Ovary (tissue), 9 donors: ENCODE measurements around the gene SYT2. TPM values are rescaled to one million over a fixed set of nuclear protein-coding genes. Genes with fewer than 3 reads are reported as not detected.

Experiments used
- DNase-seq, 5 donors: peaks; one replicate each; pipeline ENCODE4 v3.0.0-alpha.2; 2019 to 2020
- H3K27ac ChIP-seq, 2 donors: fragments of 200-600 bp; one replicate each; pipeline versions ENCODE4 v1.5.1 to v1.8.0; 2019 to 2022
- H3K27me3 ChIP-seq: fragments of 200-600 bp; one replicate; pipeline ENCODE4 v1.8.0; 2022
- H3K36me3 ChIP-seq: fragments of 200-600 bp; sonication (generic); one replicate; pipeline ENCODE4 v1.5.1; 2019
- H3K4me1 ChIP-seq: one replicate; pipeline ENCODE4 v1.8.1; 2013; ENCODE audit warnings: mild to moderate bottlenecking, moderate library complexity; ENCODE audit not compliant: insufficient read depth
- H3K4me3 ChIP-seq: fragments of 200-600 bp; sonication (generic); one replicate; pipeline ENCODE4 v1.5.1; 2017
- H3K9me3 ChIP-seq, 2 donors: fragments of 200-600 bp in 1 of 2; sonication (generic) in 1 of 2; one replicate each; pipeline versions ENCODE4 v1.5.1 to v1.8.1; 2013 to 2019; ENCODE audit warnings: mild to moderate bottlenecking in 1 of 2, moderate library complexity in 1 of 2
- EP300 ChIP-seq: sonication (generic); formaldehyde crosslinking; IDR thresholded peaks from one replicate; pipeline ENCODE4 v1.6.1; 2017; ENCODE audit warnings: antibody characterized with exemption
- POLR2A ChIP-seq: fragments of 450-650 bp; IDR thresholded peaks from one replicate; pipeline ENCODE4 v1.6.1; 2017; ENCODE audit warnings: antibody characterized with exemption, mild to moderate bottlenecking, moderate library complexity
- WGBS, 3 donors: extraction: QIAGEN DNeasy Blood & Tissue Kit in 1 of 3; methylation state at CpG; one replicate each; pipeline versions ENCODE4 v1.1.5 to v1.1.7; 2013 to 2017; 5-methylcytosine and 5-hydroxymethylcytosine counted together
- intact Hi-C, 4 donors: fragments of 100-400 bp; cut with DNase I; formaldehyde crosslinking; loops; one replicate each; pipeline versions ENCODE4 v1.11.0 to v1.15.1; 2022 to 2023
- polyA plus RNA-seq, 2 donors: library from polyadenylated mRNA; stranded (reverse); fragments of 200-250 nt in 1 of 2; fragments of 350-450 nt in 1 of 2; fragmentation: Illumina TruSeq in 1 of 2; extraction: RNeasy Lipid Tissue Mini Kit (QIAGEN cat#74804) in 1 of 2; gene quantifications; one replicate each; pipeline ENCODE4 v1.2.3, GENCODE V29; 2013 to 2014
- total RNA-seq, 7 donors: library from RNA; depleted of rRNA in 2 of 7; stranded (reverse); fragments of >200 nt in 2 of 7; fragmentation: NEBNext Ultra II Directional in 3 of 7; extraction: Animal tissue kit (Norgen Biotek cat#: 25700) in 3 of 7; gene quantifications; one replicate each; pipeline versions ENCODE4 v1.1.0 to v1.2.4, GENCODE V29; 2016 to 2023
- TF ChIP-seq, protein P1 (sequence below), 3 donors: fragments of 450-650 bp in 2 of 3; fragments of 200-600 bp in 1 of 3; IDR thresholded peaks; one replicate each; pipeline versions ENCODE4 v1.5.1 to v1.8.0; 2016 to 2022; ENCODE audit warnings: antibody characterized with exemption in 3 of 3, mild to moderate bottlenecking in 1 of 3
- donor health status: DM: no; HTN: no; CAD: no; lungs with moderate emphysema.
- donor health status: DM: no; HTN: no; CAD: no.
- donor health status: Bipolar disorder and iron deficiency.
- donor health status: DM: yes; HTN: yes; CAD: no.
- donor health status: DM: no; HTN: no; CAD: no.
- donor health status: DM: yes; HTN: yes; CAD: no.

Gene SYT2
- total and polyA plus RNA-seq, 9 donors, result 0.34 to 5.5 (median 0.57) TPM; not detected in 1

DNA sequence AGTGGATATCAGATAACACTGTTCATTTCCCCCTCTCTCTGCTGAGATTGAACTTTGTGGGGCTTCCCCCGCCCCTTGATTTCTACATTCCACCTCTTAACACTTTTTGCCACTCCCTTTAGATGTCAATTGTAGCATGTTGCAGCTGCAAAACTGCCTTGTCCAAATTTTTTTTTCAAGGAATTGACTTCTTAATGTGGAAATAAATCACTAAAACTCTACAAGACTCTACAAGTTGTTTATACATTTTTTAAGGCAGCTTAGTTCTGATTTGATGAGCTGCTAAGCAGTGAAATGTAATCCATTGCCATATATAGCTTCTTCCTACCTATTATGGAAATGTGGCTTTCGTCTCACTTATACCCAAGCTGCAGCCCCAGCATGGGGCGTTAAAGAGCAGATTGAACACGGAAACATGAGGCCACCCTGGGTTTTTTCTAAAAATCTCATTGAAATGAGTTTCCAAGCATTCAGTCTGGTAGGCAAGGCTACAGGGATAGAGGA is 132.2 kb downstream of the SYT2 start:
- Histone ChIP-seq H3K27ac (peak overlapping the region in 1 of 2 donors; percentile 35), H3K9me3 (no peaks in the 10 kb centered on the region), H3K27me3 (no peaks in the 10 kb centered on the region), H3K4me1 (peaks cover 26% of the 10 kb centered on the region), H3K36me3 (no peaks in the 10 kb centered on the region), H3K4me3 (no peak overlapping the region)
- intact Hi-C loops, result loop anchor here in 1 of 4 donors (10.0 kb wide), 2 partner anchors 47 to 73 kb away; no protein-coding TSS in a partner anchor
- no peak for DNase-seq
- WGBS, 3 donors, result 6 to 11% (median 10%) methylated on average over 4 of the region's 4 CpGs
- TF ChIP-seq, protein P1, sequence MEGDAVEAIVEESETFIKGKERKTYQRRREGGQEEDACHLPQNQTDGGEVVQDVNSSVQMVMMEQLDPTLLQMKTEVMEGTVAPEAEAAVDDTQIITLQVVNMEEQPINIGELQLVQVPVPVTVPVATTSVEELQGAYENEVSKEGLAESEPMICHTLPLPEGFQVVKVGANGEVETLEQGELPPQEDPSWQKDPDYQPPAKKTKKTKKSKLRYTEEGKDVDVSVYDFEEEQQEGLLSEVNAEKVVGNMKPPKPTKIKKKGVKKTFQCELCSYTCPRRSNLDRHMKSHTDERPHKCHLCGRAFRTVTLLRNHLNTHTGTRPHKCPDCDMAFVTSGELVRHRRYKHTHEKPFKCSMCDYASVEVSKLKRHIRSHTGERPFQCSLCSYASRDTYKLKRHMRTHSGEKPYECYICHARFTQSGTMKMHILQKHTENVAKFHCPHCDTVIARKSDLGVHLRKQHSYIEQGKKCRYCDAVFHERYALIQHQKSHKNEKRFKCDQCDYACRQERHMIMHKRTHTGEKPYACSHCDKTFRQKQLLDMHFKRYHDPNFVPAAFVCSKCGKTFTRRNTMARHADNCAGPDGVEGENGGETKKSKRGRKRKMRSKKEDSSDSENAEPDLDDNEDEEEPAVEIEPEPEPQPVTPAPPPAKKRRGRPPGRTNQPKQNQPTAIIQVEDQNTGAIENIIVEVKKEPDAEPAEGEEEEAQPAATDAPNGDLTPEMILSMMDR (IDR thresholded peaks at IDR 0.05), result no peak
- TF ChIP-seq POLR2A (no peak), EP300 (no peak)

DNA sequence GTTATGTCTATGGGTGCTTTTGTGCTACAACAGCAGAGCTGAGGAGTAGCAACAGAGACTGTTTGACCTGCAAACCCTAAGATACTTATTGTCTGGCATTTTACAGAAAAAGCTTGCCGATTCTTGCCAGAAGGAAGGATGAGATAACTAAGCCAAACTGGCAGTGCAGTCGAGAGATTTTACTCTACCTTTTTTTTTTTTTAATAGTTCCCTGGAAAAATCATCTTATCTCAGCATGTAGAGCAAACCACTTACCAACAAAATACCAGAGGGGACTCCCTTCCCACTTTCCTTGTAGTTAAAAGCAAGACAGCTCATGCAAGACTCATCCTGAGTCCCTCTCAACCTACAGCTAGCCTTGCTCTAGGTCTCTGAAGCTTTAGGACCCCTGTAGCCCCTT is 132.9 kb downstream of the SYT2 start:
- DNase-seq, result no peak
- no peaks in the 10 kb centered on the region for H3K36me3 ChIP-seq
- peaks cover 26% of the 10 kb centered on the region for H3K4me1 ChIP-seq
- intact Hi-C loops, result loop anchor here in 1 of 4 donors (10.0 kb wide), 2 partner anchors 47 to 73 kb away; no protein-coding TSS in a partner anchor
- H3K27me3 ChIP-seq, result no peaks in the 10 kb centered on the region
- no peak overlapping the region for H3K4me3 ChIP-seq
- peak overlapping the region in 1 of 2 donors; percentile 35 for H3K27ac ChIP-seq
- WGBS, 3 donors, result 5 to 12% (median 8%) methylated on average over 2 of the region's 2 CpGs
- TF ChIP-seq, protein P1 (IDR thresholded peaks at IDR 0.05), result no peak
- no peak for TF ChIP-seq POLR2A
- no peak for TF ChIP-seq EP300
- H3K9me3 ChIP-seq, result no peaks in the 10 kb centered on the region

DNA sequence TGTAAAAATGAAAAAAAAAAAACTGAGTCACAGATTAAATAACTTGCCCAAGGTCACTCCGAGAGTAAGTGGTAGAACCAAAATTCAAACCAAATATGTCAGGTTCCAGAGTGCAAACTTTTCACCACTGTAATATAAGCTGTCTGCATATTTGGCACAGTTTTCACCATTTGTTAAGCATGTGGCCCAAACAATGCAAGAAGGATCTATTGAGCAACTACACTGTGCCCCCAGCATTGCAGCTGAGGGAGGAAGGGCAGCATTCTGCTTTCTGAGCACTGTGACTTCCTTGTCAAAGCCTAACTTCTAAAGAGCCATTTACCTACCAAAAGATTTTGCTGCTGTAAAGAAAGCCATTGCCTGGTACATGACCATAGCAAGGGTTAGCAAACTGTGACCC is 133.4 kb downstream of the SYT2 start:
- Histone ChIP-seq H3K9me3 (no peaks in the 10 kb centered on the region), H3K27me3 (no peaks in the 10 kb centered on the region), H3K4me3 (no peak overlapping the region), H3K4me1 (peaks cover 26% of the 10 kb centered on the region), H3K27ac (no peak overlapping the region), H3K36me3 (no peaks in the 10 kb centered on the region)
- intact Hi-C loops, result loop anchor here in 1 of 4 donors (10.0 kb wide), 2 partner anchors 48 to 72 kb away; no protein-coding TSS in a partner anchor
- 6 to 31% (median 13%) methylated on average over 1 of the region's 1 CpG for WGBS, 3 donors
- TF ChIP-seq POLR2A (no peak), EP300 (no peak)
- TF ChIP-seq, protein P1 (IDR thresholded peaks at IDR 0.05), result no peak
- no peak for DNase-seq

DNA sequence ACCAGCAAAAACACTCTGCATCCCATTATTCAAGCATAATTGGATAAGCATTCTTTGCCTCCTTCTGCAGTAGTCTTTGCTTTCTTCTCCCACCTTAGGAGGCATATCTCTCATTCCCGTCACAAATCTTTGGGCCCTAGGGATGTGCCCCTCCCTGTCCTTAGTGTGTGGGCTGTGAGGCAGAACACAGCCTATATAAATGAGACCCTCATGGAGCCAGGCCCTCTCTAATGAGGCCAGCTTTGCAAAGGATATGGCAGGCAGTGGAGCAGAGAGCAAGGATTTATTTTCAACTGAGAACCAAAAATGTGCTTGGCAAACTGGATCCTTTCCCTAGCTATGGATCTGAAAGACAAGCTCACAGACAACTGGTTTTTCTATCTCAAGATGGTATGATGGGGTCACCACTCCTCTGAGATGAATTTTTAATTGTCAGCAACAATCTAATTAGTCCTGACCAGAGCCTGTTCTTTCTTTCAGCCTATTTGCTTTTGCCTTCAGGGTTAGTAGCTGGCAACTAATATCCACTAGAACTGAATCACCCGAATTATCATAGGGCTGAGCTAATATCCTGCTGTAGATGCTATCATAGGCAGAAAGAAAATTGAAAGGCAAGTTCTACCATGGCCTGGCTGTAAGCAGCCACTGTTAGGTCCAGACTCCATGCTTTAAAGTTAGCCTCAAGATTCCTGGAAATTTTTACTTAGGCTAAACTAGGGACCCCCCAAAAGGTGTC is 134.2 kb downstream of the SYT2 start:
- H3K27me3 ChIP-seq, result no peaks in the 10 kb centered on the region
- H3K4me3 ChIP-seq, result no peak overlapping the region
- H3K4me1 ChIP-seq, result peaks cover 26% of the 10 kb centered on the region
- peak overlapping the region in 1 of 2 donors; percentile 39 for H3K27ac ChIP-seq
- H3K9me3 ChIP-seq, result no peaks in the 10 kb centered on the region
- DNase-seq, result no peak
- no peaks in the 10 kb centered on the region for H3K36me3 ChIP-seq
- TF ChIP-seq, protein P1 (IDR thresholded peaks at IDR 0.05), result no peak
- TF ChIP-seq POLR2A (no peak), EP300 (no peak)
- intact Hi-C loops, result loop anchor here in 1 of 4 donors (10.0 kb wide), 2 partner anchors 49 to 71 kb away; no protein-coding TSS in a partner anchor
- WGBS, 3 donors, result 23 to 35% (median 31%) methylated on average over 2 of the region's 2 CpGs
